OCI-LY7 (cell line): ENCODE results near the gene HIGD2A.

Experiments used
- CTCF ChIP-seq: fragments of 200-600 bp; sonication (generic); conservative IDR thresholded peaks from 2 replicates; pipeline ENCODE4 v1.5.1; 2014; ENCODE audit warnings: mild to moderate bottlenecking, antibody characterized with exemption, low read length, moderate library complexity, mixed read lengths
- EZH2phosphoT487 ChIP-seq: fragments of 200-600 bp; sonication (generic); IDR thresholded peaks from 2 replicates; pipeline ENCODE4 v1.6.1; 2018; ENCODE audit warnings: low read depth, borderline replicate concordance, mild to moderate bottlenecking, mixed run types, antibody characterized with exemption, low read length, moderate library complexity, mixed read lengths

- peak; percentile 39 for TF ChIP-seq CTCF
- TF ChIP-seq EZH2phosphoT487: no peak
Measured at GRCh38 chr5:176387384-176387925, 1.1 kb upstream of the HIGD2A start.
